Measurements from ENCODE around the gene ZC3H7A.

- TF ChIP-seq TAF1 (IDR thresholded peaks at IDR 0.05; ENCODE audit: borderline replicate concordance, low read depth, low read length) (peak; percentile 69; the same call in 1 of the 2 replicates), POLR2AphosphoS5 (IDR thresholded peaks at IDR 0.05; ENCODE audit: low read depth, low read length) (no peak), POLR2A (IDR thresholded peaks at IDR 0.05; ENCODE audit: low read depth, low read length) (peak; percentile 64)
These were observed 15.3 kb downstream of the ZC3H7A start for GRCh38 chr16:11781773-11782172.
